C4-2B (cell line): ENCODE results near the gene SLC10A7.

ENCODE experiments used
- ZFX ChIP-seq: fragments of 450-650 bp; IDR thresholded peaks from 2 replicates; pipeline ENCODE4 v1.6.1; 2017
- TF ChIP-seq, protein P1 (sequence below): fragments of 450-650 bp; conservative IDR thresholded peaks from 2 replicates; pipeline ENCODE4 v1.5.1; 2017; ENCODE audit warnings: mild to moderate bottlenecking

DNA sequence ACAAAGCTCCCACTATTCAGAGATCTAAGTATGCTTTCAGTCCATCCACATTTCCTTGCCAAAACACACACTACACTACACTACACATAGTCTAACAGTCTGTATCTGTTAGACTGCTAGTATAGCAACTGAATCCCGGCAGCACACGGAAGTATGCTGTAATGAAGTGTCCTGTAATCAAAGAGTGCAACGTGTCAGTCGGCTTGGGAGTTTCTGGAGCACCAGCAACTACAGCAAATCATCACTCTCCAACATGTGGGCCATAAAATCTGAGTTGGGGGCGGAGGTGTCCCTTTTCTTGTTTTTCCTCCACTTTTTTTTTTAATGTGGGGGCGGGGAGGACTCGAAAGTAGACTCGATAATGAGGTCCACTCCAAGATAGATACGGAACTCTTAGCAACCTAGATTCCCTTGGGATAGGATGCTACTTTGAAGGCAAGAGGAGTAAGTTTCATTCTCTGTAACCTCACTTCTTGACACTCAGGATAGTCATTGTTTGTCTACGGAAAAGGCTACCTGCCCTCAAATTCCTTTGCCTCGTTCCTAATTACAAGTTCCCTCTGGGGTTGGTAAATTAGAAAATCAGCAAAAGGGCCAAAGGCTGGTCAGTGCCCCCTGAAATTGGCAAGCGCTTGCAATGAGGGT is 722 bp downstream of the SLC10A7 start:
- TF ChIP-seq, protein P1, sequence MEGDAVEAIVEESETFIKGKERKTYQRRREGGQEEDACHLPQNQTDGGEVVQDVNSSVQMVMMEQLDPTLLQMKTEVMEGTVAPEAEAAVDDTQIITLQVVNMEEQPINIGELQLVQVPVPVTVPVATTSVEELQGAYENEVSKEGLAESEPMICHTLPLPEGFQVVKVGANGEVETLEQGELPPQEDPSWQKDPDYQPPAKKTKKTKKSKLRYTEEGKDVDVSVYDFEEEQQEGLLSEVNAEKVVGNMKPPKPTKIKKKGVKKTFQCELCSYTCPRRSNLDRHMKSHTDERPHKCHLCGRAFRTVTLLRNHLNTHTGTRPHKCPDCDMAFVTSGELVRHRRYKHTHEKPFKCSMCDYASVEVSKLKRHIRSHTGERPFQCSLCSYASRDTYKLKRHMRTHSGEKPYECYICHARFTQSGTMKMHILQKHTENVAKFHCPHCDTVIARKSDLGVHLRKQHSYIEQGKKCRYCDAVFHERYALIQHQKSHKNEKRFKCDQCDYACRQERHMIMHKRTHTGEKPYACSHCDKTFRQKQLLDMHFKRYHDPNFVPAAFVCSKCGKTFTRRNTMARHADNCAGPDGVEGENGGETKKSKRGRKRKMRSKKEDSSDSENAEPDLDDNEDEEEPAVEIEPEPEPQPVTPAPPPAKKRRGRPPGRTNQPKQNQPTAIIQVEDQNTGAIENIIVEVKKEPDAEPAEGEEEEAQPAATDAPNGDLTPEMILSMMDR, result no peak
- no peak for TF ChIP-seq ZFX
